GF-D8 (cell line): Measurements from ENCODE around the gene BHLHA15.

ENCODE experiments used
- DNase-seq: peaks from one replicate; lab custom pipeline; 2025; lab: John Stamatoyannopoulos, UW

Gene BHLHA15

GRCh38 chr7:98211221-98211675 lies at the start of gene BHLHA15:
BHLHA15 (plus strand) TSS chr7:98211439; CDS start chr7:98212310, 871 bp downstream.
- no peak for DNase-seq

DNA sequence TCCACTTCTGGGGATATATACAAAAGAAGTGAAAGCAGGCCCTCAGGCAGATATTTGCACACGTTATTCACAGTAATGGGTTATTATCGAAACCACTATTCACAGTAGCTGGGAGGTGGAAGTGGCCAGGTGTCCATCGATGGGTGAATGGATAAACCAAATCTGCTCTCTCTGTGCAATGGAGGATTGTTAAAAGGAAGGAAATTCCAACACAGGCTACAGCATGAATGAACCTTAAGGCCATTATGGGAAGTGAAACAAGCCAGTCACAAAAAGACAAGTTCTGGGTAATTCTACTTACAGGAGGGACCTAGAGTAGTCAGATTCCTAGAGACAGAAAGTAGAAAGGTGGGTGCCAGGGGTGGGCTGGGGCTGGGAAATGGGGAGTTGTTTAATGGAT lies 48.5 kb upstream of the BHLHA15 start:
- DNase-seq, result no peak

DNA sequence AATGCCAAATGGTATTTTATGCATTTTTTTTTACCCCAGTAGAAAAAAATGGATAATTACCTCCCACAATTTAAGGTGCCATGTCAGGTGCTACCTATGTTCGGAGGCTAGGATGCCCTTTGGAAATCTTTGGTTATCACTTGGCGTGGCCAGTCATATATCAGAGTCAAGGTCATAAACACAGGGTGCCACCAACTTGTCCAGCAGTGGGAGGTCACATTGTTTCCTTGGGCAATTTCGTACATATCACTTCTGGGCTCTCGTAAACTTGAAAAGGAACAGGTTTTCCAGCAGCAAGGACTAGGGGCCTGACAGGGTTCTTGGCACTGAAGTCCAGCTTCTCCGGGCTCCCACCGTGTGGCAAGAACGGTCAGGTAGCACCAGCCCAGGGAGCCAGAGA lies 48.0 kb upstream of the BHLHA15 start:
- DNase-seq, result no peak

DNA sequence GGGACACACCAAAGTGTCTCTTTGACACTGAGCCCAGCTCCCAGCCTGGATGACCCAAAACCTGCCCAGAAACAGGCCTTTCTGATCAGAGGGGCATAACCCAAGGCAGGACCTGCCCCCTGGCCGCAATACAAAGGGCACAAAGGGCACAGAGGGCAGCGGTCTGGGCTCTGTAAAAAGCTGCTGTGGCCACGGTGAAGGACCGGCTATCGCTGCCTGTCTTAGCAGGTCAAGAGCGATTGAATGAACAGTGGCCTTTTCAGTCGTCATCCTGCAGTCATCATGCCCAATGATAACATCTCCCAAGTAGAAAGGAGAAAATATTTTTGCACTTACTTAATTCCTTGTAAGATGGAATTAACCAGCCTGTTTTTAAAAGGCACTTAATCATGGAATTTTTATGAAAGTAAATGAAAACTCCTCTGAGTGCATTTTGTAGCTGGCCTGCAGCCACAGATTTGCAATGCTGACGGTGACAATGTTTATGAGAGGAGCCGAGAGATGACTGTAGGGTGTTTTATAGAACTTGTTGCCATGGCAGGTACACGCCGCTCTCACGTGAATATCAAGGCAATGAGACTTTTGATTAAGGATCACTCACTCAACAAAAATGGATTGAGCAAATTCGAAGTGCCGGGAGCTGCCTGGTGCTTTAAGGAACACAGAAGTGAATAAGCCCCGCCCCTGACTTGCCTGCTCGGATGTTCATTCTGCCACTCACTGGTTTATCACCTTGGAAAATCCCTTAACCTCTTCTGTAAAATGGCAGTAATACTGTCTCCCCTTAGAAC lies 47.3 kb upstream of the BHLHA15 start:
- no peak for DNase-seq

DNA sequence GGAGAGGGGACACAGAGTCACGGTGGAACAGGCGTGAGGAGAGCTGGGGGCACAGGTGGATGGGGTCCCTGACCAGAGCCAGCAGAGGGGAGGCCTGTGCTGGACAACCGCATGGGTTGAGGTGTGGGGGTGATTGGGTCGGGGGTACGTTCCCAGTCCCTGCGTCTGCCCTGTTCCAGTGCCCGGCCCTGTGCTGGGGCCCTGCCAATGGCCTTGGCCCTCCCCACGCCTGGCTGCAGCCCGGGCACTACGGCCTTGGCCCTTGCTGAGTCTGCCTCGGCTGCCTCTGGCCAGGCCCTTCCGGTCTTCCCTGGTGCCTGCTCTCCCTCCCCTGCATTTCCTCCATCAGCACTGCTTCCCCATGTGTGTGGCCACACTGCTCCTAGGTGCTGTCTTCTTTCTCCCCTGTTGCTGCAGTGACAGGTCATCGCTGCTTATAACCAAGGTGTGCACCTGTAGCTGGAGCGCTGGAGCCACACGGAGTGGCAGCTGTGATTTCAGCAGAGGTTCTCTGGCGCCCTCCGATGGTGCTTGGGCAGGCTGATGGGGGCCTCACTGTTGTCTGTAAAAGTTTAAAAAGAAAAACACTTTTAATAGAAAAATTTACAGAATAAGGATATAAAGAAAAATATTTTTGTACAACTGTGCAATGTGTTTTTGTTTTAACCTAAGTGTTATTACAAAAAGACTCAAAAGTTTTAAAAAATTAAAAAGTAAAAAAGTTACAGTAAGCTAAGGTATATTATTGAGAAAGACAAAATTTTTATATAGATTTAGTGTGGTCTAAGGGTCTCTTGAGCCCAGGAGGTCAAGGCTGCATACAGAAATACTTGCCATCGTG lies 45.2 kb upstream of the BHLHA15 start:
- no peak for DNase-seq

DNA sequence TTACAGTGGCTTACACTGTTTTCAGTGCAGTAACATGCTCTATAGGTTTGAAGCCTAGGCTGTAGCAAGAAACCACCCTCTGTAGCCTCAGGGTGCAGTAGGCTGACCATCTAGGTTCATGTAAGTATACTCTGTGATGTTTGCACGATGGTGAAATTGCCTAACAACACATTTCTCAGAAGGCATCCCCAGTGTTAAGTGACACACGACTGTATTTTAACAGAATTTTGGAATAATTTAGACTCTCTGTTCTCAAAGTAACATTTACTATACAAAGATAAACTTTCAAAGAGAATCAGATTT lies 44.6 kb upstream of the BHLHA15 start:
- no peak for DNase-seq

- no peak for DNase-seq
These were observed 43.6 kb upstream of the BHLHA15 start for GRCh38 chr7:98167653-98168052.

DNA sequence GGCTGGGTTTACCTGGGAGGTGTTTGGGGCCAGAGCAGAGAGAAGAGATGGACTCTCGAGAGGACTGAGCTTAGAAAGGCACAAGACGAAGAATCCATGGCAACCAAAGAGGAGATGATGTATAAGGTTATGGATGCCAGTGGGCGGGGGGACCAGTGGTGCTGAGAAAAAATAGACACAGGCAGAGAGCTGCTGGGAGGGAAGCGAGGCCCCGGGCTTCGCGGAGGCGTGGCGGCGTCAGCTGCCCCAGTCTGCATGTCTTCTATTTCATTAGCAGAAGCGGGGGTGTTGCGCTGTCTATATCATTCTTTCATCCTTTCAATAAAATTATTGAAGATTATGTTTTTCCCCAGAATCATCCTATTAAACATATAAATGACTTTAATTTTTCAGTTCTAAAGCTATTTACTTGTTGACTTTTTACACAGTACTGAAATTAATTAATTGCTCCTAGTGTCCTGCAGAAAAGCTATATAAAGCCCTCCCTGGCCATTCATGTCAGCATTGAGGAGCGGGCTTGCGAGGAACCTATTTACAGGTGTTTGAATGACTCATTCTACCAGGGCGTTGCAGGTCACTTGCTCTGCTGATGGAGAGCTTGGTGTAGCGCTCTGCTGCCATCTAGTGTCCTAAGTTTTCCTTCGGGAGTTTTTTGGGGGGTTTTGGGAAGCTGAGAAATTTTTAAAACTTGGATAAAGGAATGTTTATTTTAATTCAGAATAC lies 42.9 kb upstream of the BHLHA15 start:
- peak; percentile 26 for DNase-seq

DNA sequence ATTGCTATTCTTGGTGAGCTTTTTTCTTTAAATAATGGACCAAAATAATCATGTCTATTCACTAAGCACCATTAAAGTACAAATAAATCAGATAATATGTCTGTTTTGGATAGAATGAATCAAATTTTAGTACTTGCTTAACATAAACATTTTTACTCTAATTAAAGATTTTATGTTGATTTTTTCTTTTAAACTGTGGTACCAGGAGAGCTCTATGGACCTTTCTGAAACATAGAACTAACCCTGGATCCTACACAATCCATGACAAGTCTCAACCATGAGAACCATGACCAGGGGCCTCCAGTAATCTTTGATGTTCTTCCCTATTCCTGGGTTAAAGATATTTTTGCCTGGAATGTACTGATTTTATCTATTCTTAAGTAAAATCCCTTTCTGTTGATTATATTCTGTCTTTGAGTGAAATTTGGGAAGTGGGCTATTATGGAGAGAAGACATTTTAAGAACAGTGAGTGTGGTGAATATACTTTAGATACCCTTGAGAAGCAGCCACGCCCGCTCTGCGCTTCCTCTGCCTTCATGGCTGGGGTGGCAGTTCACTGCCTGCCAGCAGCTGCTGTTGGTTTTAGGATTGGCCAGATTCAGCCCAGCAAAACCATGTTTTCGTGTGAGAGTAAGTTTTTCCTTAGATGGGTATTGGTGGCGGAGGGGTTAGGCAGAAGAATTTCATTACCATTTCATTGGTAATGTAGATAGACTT lies 42.2 kb upstream of the BHLHA15 start:
- DNase-seq, result no peak

DNA sequence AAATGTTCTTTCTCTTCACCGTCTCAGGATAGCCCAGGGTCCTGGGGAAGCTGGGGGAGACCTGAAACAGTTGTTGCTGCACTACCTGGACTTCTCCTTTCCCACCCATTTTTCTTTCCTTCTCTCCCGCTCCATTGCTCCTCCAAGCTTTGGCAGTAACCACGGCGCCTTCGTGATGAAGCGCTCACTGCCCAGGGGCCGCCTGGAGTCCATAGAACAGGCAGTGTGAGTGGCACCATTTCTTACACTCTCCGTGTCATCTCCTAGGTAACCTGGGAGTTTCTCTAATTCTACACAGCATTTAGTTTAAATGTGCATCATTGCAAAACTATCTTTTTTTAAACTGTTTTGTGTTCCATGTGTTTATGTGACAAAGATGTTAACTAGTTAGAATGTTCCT lies 40.3 kb upstream of the BHLHA15 start:
- DNase-seq, result no peak

DNA sequence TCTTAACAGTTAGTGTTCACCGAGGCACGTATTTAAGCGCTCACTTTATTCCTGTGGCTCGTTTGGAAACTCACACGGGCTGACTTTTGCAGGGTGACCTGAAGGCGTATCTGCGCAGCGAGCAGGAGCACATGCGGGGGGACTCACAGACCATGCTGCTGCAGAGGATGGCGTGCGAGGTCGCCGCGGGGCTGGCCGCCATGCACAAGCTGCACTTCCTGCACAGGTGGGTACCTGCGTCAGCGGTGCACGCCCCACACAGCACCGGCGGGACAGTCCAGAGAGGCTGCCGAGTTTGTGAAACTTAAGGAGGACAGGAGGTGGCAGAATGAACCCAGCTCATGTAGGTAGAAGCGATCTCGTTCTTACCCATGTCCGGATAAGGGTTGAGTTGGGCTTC lies 39.8 kb upstream of the BHLHA15 start:
- DNase-seq, result no peak

DNA sequence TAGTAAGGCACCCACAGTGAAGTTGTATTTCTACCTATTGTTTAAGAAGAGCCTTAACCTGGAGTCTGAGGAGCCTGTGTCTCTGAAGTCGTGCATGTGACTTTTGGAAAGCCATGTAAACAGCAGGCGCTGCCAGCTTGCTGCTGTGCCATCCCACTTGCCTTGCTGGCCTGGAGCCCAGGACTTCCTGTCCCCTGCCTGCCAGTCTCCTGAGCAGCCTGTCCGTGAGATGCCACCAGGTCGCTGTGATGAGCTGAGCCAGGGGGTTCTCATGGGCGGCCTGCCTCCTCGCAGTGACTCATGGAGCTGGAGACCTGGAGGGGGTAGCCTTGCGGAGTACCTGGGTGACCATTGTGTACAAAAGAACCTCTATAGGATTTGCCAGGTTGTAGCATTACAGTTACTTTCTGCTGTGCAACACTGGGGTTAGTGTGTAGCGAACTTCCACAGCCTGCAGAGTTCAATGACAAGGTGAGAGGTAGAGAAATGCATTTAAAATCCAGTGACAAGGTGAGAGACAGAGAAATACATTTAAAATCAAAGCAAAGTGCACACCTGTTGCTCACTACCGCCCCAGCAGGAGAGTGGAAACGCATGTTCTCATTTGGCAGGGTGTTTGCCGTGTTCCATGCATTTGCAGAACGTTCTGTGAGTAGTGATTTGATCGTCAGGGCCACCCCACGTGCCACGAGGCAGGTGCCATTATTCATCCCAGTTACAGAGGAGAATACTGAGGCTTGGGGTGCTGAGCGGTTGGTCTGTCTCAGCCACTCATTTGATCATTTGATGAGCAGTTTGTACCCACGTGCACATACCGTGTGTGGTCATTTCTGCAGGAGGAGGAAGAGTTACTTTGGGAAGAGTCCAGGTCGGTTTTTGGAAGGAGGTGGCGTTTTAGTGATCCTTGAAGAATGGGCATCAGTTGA lies 36.6 kb upstream of the BHLHA15 start:
- DNase-seq, result no peak

GRCh38 chr7:98175260-98175940 lies 35.8 kb upstream of the BHLHA15 start:
- no peak for DNase-seq

- no peak for DNase-seq
These were observed 33.7 kb upstream of the BHLHA15 start for GRCh38 chr7:98177553-98177952.

DNA sequence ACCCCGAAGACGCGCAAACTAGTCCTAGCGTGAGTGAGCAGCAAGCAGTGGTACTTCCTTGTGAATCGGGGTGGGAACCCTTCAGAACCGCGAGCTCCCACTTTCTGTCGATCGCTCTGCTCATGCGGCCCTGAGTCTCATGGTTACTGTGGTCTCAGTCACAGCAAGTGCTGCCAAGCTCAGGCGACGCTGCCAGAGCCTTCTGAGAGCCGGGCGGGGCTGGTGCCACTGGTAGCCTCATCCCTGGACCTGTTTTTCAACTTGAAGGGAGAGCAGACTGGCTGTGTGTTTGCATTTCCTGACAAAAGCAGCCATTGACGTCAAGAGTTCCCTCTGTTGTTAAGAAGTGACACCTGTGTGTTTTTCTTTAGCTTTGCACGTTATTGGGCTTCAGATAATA lies 32.9 kb upstream of the BHLHA15 start:
- no peak for DNase-seq

DNA sequence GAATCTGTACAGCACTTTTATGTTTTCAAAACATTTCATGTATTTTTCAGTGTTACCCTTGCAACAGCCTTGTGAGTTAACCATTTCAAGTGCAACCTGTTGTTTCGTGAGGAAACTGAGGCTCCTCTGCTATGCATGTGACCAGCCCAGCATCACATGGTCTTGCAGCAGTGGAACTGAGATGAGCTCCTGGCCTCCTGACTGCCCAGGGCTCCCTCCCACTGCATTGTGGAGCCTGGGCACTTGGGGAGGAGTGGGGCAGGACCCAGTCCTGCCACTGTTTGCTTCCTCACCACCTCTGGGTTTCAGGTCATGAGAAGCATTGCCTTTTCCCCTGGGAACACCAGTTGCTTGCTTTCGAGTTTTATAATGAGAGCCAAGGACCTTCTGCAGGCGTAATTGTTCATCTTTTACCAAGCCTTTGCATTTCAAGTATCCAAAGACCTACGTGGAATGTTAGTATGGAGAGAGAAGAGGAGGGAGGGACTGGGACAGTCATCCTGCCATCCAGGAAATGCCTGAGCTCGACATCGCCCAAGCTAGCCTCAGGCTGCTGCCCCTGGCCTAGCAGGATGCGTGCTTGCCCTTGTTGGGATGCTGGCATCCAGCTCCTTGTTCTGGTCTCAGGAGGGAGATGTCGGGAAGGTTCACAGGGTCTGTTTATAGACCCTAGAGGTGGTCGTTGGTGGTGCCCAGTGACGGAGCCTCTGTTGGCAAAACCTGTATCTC lies 32.3 kb upstream of the BHLHA15 start:
- no peak for DNase-seq

- no peak for DNase-seq
These were observed 30.5 kb upstream of the BHLHA15 start for GRCh38 chr7:98180751-98181150.

DNA sequence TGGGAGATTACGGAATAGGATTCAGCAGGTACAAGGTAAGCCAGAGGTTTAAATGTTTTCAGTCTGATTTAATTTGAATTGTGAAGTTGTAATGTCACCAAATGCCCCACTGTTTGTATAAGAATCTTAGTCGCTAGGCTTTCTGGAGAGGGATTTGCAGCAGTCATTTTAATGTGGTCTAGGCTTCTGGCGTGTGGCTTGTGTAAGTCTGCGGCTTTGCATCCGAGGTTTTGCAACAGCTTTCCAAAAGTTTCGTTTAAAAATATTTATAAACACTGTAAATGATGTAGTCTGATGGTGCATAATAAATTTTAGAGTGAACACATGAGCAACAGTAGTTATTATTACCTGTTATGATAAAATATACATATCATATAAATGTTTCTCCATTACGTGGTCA lies 26.1 kb upstream of the BHLHA15 start:
- peak; percentile 21 for DNase-seq

DNA sequence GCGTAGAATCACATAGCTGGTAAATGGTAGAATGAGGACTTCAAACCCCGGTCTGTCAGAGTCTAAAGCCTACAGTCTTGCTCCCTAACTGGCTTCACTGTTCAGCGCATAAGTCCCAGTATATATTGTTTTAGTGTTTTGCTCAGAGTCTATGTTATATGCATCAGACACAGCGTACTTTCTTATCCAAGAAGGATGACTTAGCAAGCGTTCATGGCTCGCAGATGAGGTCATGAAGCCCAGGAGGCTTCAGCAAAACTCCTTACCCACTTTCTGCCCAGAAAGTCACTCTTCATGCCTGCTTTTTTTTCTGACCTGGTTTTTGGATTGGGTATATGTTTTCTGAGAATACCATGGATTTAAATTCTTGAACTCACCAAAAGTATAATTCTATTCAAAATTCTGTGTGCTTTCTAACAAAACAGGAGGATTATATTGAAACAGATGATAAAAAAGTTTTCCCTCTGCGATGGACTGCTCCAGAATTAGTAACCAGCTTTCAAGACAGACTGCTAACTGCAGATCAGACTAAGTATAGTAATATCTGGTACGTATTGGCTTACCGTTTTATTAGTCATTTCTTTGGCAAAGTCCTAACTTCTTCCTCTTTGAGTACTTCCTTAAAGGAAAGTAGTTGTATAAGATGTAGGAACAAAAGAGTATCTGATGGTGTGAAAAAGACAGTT lies 24.6 kb upstream of the BHLHA15 start:
- no peak for DNase-seq
